Hematopoietic multipotent progenitor cell treated with erythropoietin and hydrocortisone succinate and interleukin-3 and kit ligand, for 6 days (in vitro differentiated cells): ENCODE measurements around the gene OR2T29.
"Not testable (repeated sequence)": the region's sequence is repeated elsewhere in the genome, so short reads cannot be mapped to it uniquely, and the experiment has no call there.

Experiments used
- DNase-seq: peaks from one replicate; pipeline ENCODE4 v3.0.0-alpha.2; 2015

Gene OR2T29

GRCh38 chr1:248507773-248508172, 54.8 kb downstream of the OR2T29 start, which contains the start of gene OR2G6:
Gene OR2G6, plus strand, starts transcription at chr1:248508073. Its CDS starts 13,574 bp downstream, at chr1:248521647.
- DNase-seq, result not testable (repeated sequence)
